Measurements from ENCODE around the gene A2ML1. TPM values are rescaled to one million over a fixed set of nuclear protein-coding genes. Genes with fewer than 3 reads are reported as not detected.

A2ML1 gene
- total RNA-seq, 1 donor from 2014 or later: 0.19 TPM

GRCh38 chr12:8866429-8866828 is 44.0 kb downstream of the A2ML1 start:
- Mint-ChIP-seq H3K27me3 (no peaks in the 10 kb centered on the region), H3K4me3 (ENCODE audit: low read depth) (no peak overlapping the region), H3K9me3 (ENCODE audit: low read depth) (no peaks in the 10 kb centered on the region), H3K36me3 (ENCODE audit: insufficient read depth) (no peaks in the 10 kb centered on the region), H3K27ac (no peak overlapping the region), H3K4me1 (ENCODE audit: low read depth) (no peaks in the 10 kb centered on the region)
- DNase-seq (ENCODE audit: low spot score, unreplicated experiment): no peak
- TF ChIP-seq CTCF (IDR thresholded peaks at IDR 0.05; ENCODE audit: unreplicated experiment): no peak

- no peaks in the 10 kb centered on the region for H3K36me3 Mint-ChIP-seq (ENCODE audit: insufficient read depth)
- no peaks in the 10 kb centered on the region for H3K9me3 Mint-ChIP-seq (ENCODE audit: low read depth)
Measured at GRCh38 chr12:8867009-8867408, 44.6 kb downstream of the A2ML1 start.

GRCh38 chr12:8867786-8868185 is 45.4 kb downstream of the A2ML1 start:
- no peaks in the 10 kb centered on the region for H3K36me3 Mint-ChIP-seq (ENCODE audit: insufficient read depth)
- no peaks in the 10 kb centered on the region for H3K9me3 Mint-ChIP-seq (ENCODE audit: low read depth)
- H3K27me3 Mint-ChIP-seq: no peaks in the 10 kb centered on the region
- no peak for DNase-seq (ENCODE audit: low spot score, unreplicated experiment)
- no peaks in the 10 kb centered on the region for H3K4me1 Mint-ChIP-seq (ENCODE audit: low read depth)
- H3K4me3 Mint-ChIP-seq (ENCODE audit: low read depth): no peak overlapping the region
- H3K27ac Mint-ChIP-seq: no peak overlapping the region
- TF ChIP-seq CTCF (IDR thresholded peaks at IDR 0.05; ENCODE audit: unreplicated experiment): no peak

More at GRCh38 chr12:8867009-8867408, 44.6 kb downstream of the A2ML1 start:
- DNase-seq (ENCODE audit: low spot score, unreplicated experiment): no peak
- Mint-ChIP-seq H3K4me1 (ENCODE audit: low read depth) (no peaks in the 10 kb centered on the region), H3K27ac (no peak overlapping the region), H3K4me3 (ENCODE audit: low read depth) (no peak overlapping the region), H3K27me3 (no peaks in the 10 kb centered on the region)
- TF ChIP-seq CTCF (IDR thresholded peaks at IDR 0.05; ENCODE audit: unreplicated experiment): no peak

- Mint-ChIP-seq H3K4me3 (ENCODE audit: low read depth) (no peak overlapping the region), H3K9me3 (ENCODE audit: low read depth) (no peaks in the 10 kb centered on the region), H3K27ac (no peak overlapping the region), H3K27me3 (no peaks in the 10 kb centered on the region), H3K36me3 (ENCODE audit: insufficient read depth) (no peaks in the 10 kb centered on the region), H3K4me1 (ENCODE audit: low read depth) (no peaks in the 10 kb centered on the region)
- no peak for DNase-seq (ENCODE audit: low spot score, unreplicated experiment)
- TF ChIP-seq CTCF (IDR thresholded peaks at IDR 0.05; ENCODE audit: unreplicated experiment): no peak
Measured at GRCh38 chr12:8870586-8870985, 48.2 kb downstream of the A2ML1 start.

- no peaks in the 10 kb centered on the region for H3K9me3 Mint-ChIP-seq (ENCODE audit: low read depth)
- no peaks in the 10 kb centered on the region for H3K4me1 Mint-ChIP-seq (ENCODE audit: low read depth)
- H3K27ac Mint-ChIP-seq: no peak overlapping the region
Measured at GRCh38 chr12:8871068-8871467, 48.6 kb downstream of the A2ML1 start.

More at GRCh38 chr12:8871068-8871467, 48.6 kb downstream of the A2ML1 start:
- TF ChIP-seq CTCF (IDR thresholded peaks at IDR 0.05; ENCODE audit: unreplicated experiment): no peak
- Mint-ChIP-seq H3K4me3 (ENCODE audit: low read depth) (no peak overlapping the region), H3K36me3 (ENCODE audit: insufficient read depth) (no peaks in the 10 kb centered on the region), H3K27me3 (no peaks in the 10 kb centered on the region)
- DNase-seq (ENCODE audit: low spot score, unreplicated experiment): no peak

Measured in progenitor cell of endocrine pancreas (in vitro differentiated cells).